OCI-LY1 (cell line): ENCODE measurements around the gene ZBTB46.

ENCODE experiments used
- H2AFZ ChIP-seq: fragments of 200-600 bp; sonication (generic), shearing (Covaris generic); 2 replicates; pipeline ENCODE4 v1.6.0; 2014; ENCODE audit warnings: antibody characterized with exemption, mild to moderate bottlenecking, low read length
- H3F3A ChIP-seq: fragments of 200-600 bp; sonication (generic), shearing (Covaris generic); 2 replicates; pipeline ENCODE4 v1.6.0; 2014; ENCODE audit warnings: mild to moderate bottlenecking, antibody characterized with exemption, low read length, moderate library complexity; ENCODE audit not compliant: insufficient read depth
- H3K27ac ChIP-seq: fragments of 200-600 bp; sonication (generic); 2 replicates; pipeline ENCODE4 v1.5.1; 2014; ENCODE audit warnings: low read length, mixed run types, mild to moderate bottlenecking, low read depth; ENCODE audit not compliant: poor library complexity, severe bottlenecking
- H3K27me3 ChIP-seq: fragments of 200-600 bp; sonication (generic); 2 replicates; pipeline ENCODE4 v1.6.0; 2014; ENCODE audit warnings: antibody characterized with exemption, mild to moderate bottlenecking, low read length, moderate library complexity; ENCODE audit not compliant: insufficient read depth
- H3K36me3 ChIP-seq: fragments of 200-600 bp; sonication (generic); 2 replicates; pipeline ENCODE4 v1.6.1; 2014; ENCODE audit warnings: mild to moderate bottlenecking, antibody characterized with exemption, low read length, moderate library complexity, mixed read lengths; ENCODE audit not compliant: insufficient read depth
- H3K4me1 ChIP-seq: fragments of 200-600 bp; sonication (generic); 2 replicates; pipeline ENCODE4 v1.5.1; 2014; ENCODE audit warnings: mild to moderate bottlenecking, low read length, moderate library complexity; ENCODE audit not compliant: insufficient read depth, severe bottlenecking
- H3K4me2 ChIP-seq: fragments of 200-600 bp; sonication (generic), shearing (Covaris generic); 2 replicates; pipeline ENCODE4 v1.6.1; 2014; ENCODE audit warnings: low read length
- H3K4me3 ChIP-seq: fragments of 200-600 bp; sonication (generic); 2 replicates; pipeline ENCODE4 v1.5.1; 2014; ENCODE audit warnings: low read length, low read depth, mild to moderate bottlenecking, mixed read lengths; ENCODE audit not compliant: poor library complexity, severe bottlenecking
- H3K79me2 ChIP-seq: fragments of 200-600 bp; shearing (Covaris generic); 2 replicates; pipeline ENCODE4 v1.6.1; 2016; ENCODE audit warnings: mixed run types, low read length, mixed read lengths; ENCODE audit not compliant: insufficient read depth
- H3K9ac ChIP-seq: fragments of 200-600 bp; sonication (generic), shearing (Covaris generic); 2 replicates; pipeline ENCODE4 v1.6.1; 2014; ENCODE audit warnings: mild to moderate bottlenecking, low read length, mixed read lengths
- H3K9me2 ChIP-seq: fragments of 200-600 bp; sonication (generic), shearing (Covaris generic); 2 replicates; pipeline ENCODE4 v1.6.1; 2014; ENCODE audit warnings: low read depth, mild to moderate bottlenecking, low read length, mixed read lengths
- H3K9me3 ChIP-seq: fragments of 200-600 bp; shearing (Covaris generic); 2 replicates; pipeline ENCODE4 v1.6.1; 2014; ENCODE audit warnings: low read length, mixed read lengths
- H4K20me1 ChIP-seq: fragments of 200-600 bp; sonication (generic), shearing (Covaris generic); 2 replicates; pipeline ENCODE4 v1.6.0; 2016; ENCODE audit warnings: mild to moderate bottlenecking, low read length; ENCODE audit not compliant: insufficient read depth
- EZH2 ChIP-seq: fragments of 200-600 bp; sonication (generic), shearing (Covaris generic); IDR thresholded peaks from 2 replicates; pipeline ENCODE4 v1.8.0; 2017; ENCODE audit warnings: borderline replicate concordance, mixed run types, mild to moderate bottlenecking, antibody characterized with exemption, low read length, moderate library complexity, mixed read lengths
- TF ChIP-seq, protein P1 (sequence below): fragments of 200-600 bp; sonication (generic), shearing (Covaris generic); IDR thresholded peaks from 2 replicates; pipeline ENCODE4 v1.5.1; 2017; ENCODE audit warnings: mild to moderate bottlenecking, antibody characterized with exemption, low read length, moderate library complexity, mixed read lengths

ZBTB46 gene

DNA sequence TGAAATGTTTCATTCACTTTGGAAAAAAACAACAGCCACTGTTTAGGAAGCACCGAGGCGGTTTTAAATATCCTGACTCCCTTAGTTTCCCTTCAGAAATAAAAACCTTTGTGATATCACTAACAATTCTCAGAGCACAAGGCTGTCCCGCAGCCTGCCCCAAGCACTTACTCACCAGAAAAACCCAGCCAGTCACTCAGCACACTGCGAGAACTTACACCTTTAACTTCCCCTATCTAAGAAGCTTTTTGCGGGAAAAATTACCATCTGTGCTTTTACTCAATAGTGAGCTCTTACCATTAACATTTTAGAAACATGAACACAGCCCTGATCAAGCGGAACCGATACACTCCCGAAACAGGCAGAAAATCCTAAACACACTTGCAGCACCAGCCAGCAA is 9.3 kb downstream of the ZBTB46 start:
- H3K9ac ChIP-seq, result no peak overlapping the region
- H3K79me2 ChIP-seq, result no peaks in the 10 kb centered on the region
- no peak overlapping the region for H3K4me3 ChIP-seq
- no peaks in the 10 kb centered on the region for H3K36me3 ChIP-seq
- peaks cover 6% of the 10 kb centered on the region for H3K4me1 ChIP-seq
- no peak overlapping the region for H2AFZ ChIP-seq
- no peaks in the 10 kb centered on the region for H3K9me2 ChIP-seq
- no peaks in the 10 kb centered on the region for H3F3A ChIP-seq
- no peak overlapping the region for H3K4me2 ChIP-seq
- H3K27ac ChIP-seq, result no peak overlapping the region
- no peaks in the 10 kb centered on the region for H4K20me1 ChIP-seq
- TF ChIP-seq, protein P1, sequence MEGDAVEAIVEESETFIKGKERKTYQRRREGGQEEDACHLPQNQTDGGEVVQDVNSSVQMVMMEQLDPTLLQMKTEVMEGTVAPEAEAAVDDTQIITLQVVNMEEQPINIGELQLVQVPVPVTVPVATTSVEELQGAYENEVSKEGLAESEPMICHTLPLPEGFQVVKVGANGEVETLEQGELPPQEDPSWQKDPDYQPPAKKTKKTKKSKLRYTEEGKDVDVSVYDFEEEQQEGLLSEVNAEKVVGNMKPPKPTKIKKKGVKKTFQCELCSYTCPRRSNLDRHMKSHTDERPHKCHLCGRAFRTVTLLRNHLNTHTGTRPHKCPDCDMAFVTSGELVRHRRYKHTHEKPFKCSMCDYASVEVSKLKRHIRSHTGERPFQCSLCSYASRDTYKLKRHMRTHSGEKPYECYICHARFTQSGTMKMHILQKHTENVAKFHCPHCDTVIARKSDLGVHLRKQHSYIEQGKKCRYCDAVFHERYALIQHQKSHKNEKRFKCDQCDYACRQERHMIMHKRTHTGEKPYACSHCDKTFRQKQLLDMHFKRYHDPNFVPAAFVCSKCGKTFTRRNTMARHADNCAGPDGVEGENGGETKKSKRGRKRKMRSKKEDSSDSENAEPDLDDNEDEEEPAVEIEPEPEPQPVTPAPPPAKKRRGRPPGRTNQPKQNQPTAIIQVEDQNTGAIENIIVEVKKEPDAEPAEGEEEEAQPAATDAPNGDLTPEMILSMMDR, result no peak
- no peak for TF ChIP-seq EZH2
- no peaks in the 10 kb centered on the region; the same call in 1 of the 2 replicates for H3K27me3 ChIP-seq
- no peaks in the 10 kb centered on the region for H3K9me3 ChIP-seq

DNA sequence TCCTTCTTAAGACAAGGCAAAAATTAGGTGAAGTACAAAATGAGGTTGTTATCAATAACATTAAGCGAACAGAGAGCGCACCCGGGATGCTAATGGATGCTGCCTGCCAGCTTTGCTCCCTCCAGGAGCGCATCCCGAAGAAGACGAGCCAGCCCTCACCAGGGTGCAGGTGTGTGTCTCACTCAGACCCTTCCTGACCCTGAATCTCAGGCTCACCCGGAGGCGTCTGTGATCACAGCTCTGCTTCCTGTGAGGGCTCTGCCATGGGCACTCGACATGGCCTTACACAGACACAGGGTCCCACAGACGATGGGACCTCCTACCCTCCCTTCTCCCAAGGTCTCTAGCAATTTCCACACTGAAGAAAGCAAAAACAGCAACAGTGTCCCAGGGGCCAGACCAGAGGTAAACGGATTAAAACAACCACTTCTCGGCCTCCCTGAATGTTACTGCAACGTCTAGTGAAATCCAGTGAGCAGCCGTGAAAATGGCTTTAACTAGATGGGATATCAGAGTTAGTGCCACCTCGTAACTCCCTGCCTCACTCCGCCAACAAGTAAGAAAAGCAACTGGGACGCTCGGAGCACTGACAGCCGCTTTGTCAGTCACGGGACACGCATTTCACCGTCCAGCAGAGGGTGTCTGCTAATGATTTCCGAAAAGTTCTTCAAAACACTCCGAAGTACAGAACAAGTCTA is 11.7 kb downstream of the ZBTB46 start:
- Histone ChIP-seq H3K27me3 (no peaks in the 10 kb centered on the region), H3K79me2 (no peaks in the 10 kb centered on the region), H3K9me3 (no peaks in the 10 kb centered on the region), H3K4me2 (peak overlapping the region; percentile 48; the same call in 1 of the 2 replicates), H2AFZ (no peak overlapping the region), H3K9ac (no peak overlapping the region), H3K36me3 (no peaks in the 10 kb centered on the region), H3K4me3 (peak overlapping the region; percentile 32), H3K4me1 (peaks cover 6% of the 10 kb centered on the region), H3K9me2 (no peaks in the 10 kb centered on the region), H3F3A (no peaks in the 10 kb centered on the region), H4K20me1 (no peaks in the 10 kb centered on the region), H3K27ac (no peak overlapping the region)
- TF ChIP-seq, protein P1, result peak; percentile 41; the same call in 1 of the 2 replicates
- TF ChIP-seq EZH2, result no peak

DNA sequence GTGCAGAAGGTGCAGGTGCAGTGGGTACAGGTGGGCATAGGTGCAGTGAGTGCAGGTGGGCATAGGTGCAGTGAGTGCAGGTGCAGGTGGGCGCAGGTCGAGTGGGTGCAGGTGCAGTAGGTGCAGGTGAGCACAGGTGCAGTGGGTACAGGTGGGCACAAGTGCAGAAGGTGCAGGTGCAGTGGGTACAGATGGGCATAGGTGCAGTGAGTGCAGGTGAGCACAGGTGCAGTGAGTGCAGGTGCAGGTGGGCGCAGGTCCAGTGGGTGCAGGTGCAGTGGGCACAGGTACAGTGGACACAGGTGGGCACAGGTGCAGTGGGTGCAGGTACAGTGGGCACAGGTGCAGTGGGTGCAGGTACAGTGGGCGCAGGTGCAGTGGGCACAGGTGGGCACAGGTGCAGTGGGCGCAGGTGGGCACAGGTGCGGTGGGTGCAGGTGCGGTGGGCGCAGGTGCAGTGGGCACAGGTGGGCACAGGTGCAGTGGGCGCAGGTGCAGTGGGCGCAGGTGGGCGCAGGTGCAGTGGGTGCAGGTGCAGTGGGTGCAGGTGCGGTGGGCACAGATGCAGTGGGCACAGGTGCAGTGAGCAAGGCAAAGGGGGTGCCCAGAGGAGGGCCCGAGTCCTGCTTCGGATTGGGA is 15.3 kb downstream of the ZBTB46 start:
- H3K27me3 ChIP-seq, result no peaks in the 10 kb centered on the region
- no peaks in the 10 kb centered on the region for H4K20me1 ChIP-seq
- H3K4me2 ChIP-seq, result no peak overlapping the region
- H3K27ac ChIP-seq, result no peak overlapping the region
- H3K36me3 ChIP-seq, result no peaks in the 10 kb centered on the region
- no peak for TF ChIP-seq EZH2
- TF ChIP-seq, protein P1, result no peak
- no peak overlapping the region for H2AFZ ChIP-seq
- H3F3A ChIP-seq, result no peaks in the 10 kb centered on the region
- no peaks in the 10 kb centered on the region for H3K79me2 ChIP-seq
- H3K9ac ChIP-seq, result no peak overlapping the region
- H3K4me1 ChIP-seq, result peaks cover 6% of the 10 kb centered on the region
- H3K9me2 ChIP-seq, result no peaks in the 10 kb centered on the region
- H3K9me3 ChIP-seq, result no peaks in the 10 kb centered on the region
- no peak overlapping the region for H3K4me3 ChIP-seq
